H1 (cell line): ENCODE results near the gene TTI1. TPM values are rescaled to one million over a fixed set of nuclear protein-coding genes. Genes with fewer than 3 reads are reported as not detected.

Experiments used
- GTF2F1 ChIP-seq: IDR thresholded peaks from 2 replicates; pipeline ENCODE4 v1.6.1; 2012; ENCODE audit warnings: low read depth, low read length, improper control_type of control experiment, borderline replicate concordance
- RBBP5 ChIP-seq: IDR thresholded peaks from 2 replicates; pipeline ENCODE4 v1.7.1; 2012; ENCODE audit warnings: low read depth, mild to moderate bottlenecking, inconsistent platforms, low read length, moderate library complexity, borderline replicate concordance
- TAF1 ChIP-seq: IDR thresholded peaks from 2 replicates; pipeline ENCODE4 v1.6.1; 2011; ENCODE audit warnings: mild to moderate bottlenecking, low read depth, low read length
- polyA plus RNA-seq, 7 experiments: library from polyadenylated mRNA; depleted of rRNA in 3 of 7; stranded (reverse) in 5 of 7; unstranded in 2 of 7; fragments of >200 nt in 5 of 7; fragments of 200-250 nt in 2 of 7; gene quantifications; 1 replicate in 5 of 7; 2 replicates in 1 of 7; 4 replicates in 1 of 7; pipeline versions ENCODE4 v1.2.1 to v1.2.3, GENCODE V29; 2011 to 2013; ENCODE audit warnings: missing spikeins in 2 of 7, mixed read lengths in 2 of 7
- total RNA-seq: library from RNA; stranded (reverse); fragmentation: NEBNext Ultra II Directional; extraction: Animal tissue kit (Norgen Biotek cat#: 25700); gene quantifications from 2 replicates; pipeline ENCODE4 v1.2.1, GENCODE V29; 2021
- TF ChIP-seq, protein P1 (sequence below): fragments of 300-600 bp; sonication (generic); IDR thresholded peaks from 2 replicates; pipeline ENCODE4 v1.7.1; 2012; ENCODE audit warnings: low read length, moderate library complexity, mild to moderate bottlenecking, inconsistent platforms; ENCODE audit not compliant: insufficient replicate concordance

Gene TTI1
- total and polyA plus RNA-seq, 2 of the 8 experiments (the other 6 are each of a cell fraction or from before 2014, with no cell fraction given), result 34.1 to 47.0 TPM

DNA sequence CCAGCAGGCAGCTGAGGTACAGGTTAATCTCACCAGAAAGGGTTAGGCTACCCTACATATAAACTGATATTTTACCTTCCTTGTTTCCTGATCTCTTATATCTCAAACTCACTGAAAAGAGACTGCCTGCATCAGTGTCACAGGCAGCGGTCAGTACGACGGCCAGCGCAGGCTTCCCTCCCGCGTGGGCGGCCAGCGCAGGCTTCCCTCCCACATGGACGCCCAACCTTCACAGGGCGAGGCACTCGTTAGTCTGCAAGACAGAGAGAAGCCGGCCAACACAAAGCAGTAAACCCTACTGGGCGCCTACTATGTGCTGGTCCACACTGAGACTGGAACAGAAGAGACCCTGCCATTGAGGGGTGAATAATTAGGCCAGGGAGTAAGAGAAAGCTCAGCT, 33.0 kb downstream of the TTI1 start (continued):
- TF ChIP-seq RBBP5 (no peak), TAF1 (no peak), GTF2F1 (no peak)
- TF ChIP-seq, protein P1, sequence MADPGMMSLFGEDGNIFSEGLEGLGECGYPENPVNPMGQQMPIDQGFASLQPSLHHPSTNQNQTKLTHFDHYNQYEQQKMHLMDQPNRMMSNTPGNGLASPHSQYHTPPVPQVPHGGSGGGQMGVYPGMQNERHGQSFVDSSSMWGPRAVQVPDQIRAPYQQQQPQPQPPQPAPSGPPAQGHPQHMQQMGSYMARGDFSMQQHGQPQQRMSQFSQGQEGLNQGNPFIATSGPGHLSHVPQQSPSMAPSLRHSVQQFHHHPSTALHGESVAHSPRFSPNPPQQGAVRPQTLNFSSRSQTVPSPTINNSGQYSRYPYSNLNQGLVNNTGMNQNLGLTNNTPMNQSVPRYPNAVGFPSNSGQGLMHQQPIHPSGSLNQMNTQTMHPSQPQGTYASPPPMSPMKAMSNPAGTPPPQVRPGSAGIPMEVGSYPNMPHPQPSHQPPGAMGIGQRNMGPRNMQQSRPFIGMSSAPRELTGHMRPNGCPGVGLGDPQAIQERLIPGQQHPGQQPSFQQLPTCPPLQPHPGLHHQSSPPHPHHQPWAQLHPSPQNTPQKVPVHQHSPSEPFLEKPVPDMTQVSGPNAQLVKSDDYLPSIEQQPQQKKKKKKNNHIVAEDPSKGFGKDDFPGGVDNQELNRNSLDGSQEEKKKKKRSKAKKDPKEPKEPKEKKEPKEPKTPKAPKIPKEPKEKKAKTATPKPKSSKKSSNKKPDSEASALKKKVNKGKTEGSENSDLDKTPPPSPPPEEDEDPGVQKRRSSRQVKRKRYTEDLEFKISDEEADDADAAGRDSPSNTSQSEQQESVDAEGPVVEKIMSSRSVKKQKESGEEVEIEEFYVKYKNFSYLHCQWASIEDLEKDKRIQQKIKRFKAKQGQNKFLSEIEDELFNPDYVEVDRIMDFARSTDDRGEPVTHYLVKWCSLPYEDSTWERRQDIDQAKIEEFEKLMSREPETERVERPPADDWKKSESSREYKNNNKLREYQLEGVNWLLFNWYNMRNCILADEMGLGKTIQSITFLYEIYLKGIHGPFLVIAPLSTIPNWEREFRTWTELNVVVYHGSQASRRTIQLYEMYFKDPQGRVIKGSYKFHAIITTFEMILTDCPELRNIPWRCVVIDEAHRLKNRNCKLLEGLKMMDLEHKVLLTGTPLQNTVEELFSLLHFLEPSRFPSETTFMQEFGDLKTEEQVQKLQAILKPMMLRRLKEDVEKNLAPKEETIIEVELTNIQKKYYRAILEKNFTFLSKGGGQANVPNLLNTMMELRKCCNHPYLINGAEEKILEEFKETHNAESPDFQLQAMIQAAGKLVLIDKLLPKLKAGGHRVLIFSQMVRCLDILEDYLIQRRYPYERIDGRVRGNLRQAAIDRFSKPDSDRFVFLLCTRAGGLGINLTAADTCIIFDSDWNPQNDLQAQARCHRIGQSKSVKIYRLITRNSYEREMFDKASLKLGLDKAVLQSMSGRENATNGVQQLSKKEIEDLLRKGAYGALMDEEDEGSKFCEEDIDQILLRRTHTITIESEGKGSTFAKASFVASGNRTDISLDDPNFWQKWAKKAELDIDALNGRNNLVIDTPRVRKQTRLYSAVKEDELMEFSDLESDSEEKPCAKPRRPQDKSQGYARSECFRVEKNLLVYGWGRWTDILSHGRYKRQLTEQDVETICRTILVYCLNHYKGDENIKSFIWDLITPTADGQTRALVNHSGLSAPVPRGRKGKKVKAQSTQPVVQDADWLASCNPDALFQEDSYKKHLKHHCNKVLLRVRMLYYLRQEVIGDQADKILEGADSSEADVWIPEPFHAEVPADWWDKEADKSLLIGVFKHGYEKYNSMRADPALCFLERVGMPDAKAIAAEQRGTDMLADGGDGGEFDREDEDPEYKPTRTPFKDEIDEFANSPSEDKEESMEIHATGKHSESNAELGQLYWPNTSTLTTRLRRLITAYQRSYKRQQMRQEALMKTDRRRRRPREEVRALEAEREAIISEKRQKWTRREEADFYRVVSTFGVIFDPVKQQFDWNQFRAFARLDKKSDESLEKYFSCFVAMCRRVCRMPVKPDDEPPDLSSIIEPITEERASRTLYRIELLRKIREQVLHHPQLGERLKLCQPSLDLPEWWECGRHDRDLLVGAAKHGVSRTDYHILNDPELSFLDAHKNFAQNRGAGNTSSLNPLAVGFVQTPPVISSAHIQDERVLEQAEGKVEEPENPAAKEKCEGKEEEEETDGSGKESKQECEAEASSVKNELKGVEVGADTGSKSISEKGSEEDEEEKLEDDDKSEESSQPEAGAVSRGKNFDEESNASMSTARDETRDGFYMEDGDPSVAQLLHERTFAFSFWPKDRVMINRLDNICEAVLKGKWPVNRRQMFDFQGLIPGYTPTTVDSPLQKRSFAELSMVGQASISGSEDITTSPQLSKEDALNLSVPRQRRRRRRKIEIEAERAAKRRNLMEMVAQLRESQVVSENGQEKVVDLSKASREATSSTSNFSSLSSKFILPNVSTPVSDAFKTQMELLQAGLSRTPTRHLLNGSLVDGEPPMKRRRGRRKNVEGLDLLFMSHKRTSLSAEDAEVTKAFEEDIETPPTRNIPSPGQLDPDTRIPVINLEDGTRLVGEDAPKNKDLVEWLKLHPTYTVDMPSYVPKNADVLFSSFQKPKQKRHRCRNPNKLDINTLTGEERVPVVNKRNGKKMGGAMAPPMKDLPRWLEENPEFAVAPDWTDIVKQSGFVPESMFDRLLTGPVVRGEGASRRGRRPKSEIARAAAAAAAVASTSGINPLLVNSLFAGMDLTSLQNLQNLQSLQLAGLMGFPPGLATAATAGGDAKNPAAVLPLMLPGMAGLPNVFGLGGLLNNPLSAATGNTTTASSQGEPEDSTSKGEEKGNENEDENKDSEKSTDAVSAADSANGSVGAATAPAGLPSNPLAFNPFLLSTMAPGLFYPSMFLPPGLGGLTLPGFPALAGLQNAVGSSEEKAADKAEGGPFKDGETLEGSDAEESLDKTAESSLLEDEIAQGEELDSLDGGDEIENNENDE, result no peak
